Muscle layer of colon (tissue), 2 donors: Measurements from ENCODE around the gene GRB2.
"Not testable (repeated sequence)": the region's sequence is repeated elsewhere in the genome, so short reads cannot be mapped to it uniquely, and the experiment has no call there.

ENCODE experiments used
- H3K27ac ChIP-seq: one replicate; pipeline ENCODE4 v1.7.0; 2013; ENCODE audit warnings: low read depth, mild to moderate bottlenecking, low read length, moderate library complexity
- H3K27me3 ChIP-seq, 2 donors: one replicate each; pipeline ENCODE4 v1.7.0; 2013; ENCODE audit warnings: low read length in 2 of 2, mild to moderate bottlenecking in 2 of 2; ENCODE audit not compliant: insufficient read depth in 2 of 2, control insufficient read depth in 1 of 2
- H3K36me3 ChIP-seq: one replicate; pipeline ENCODE4 v1.7.0; 2013; ENCODE audit warnings: mild to moderate bottlenecking, low read length; ENCODE audit not compliant: insufficient read depth
- H3K4me1 ChIP-seq: one replicate; pipeline ENCODE4 v1.7.0; 2013; ENCODE audit warnings: mild to moderate bottlenecking, low read length; ENCODE audit not compliant: insufficient read depth
- H3K4me3 ChIP-seq, 2 donors: one replicate each; pipeline ENCODE4 v1.7.0; 2013; ENCODE audit warnings: low read length in 2 of 2, low read depth in 1 of 2, mild to moderate bottlenecking in 1 of 2, moderate library complexity in 1 of 2
- H3K9ac ChIP-seq: one replicate; pipeline ENCODE4 v1.7.0; 2013; ENCODE audit warnings: low read length
- H3K9me3 ChIP-seq: one replicate; pipeline ENCODE4 v1.7.0; 2013; ENCODE audit warnings: mild to moderate bottlenecking, low read length
- donor health status: abdominal sarcoma.
- donor health status: Adenocarcinoma of cecum.

Gene GRB2

DNA sequence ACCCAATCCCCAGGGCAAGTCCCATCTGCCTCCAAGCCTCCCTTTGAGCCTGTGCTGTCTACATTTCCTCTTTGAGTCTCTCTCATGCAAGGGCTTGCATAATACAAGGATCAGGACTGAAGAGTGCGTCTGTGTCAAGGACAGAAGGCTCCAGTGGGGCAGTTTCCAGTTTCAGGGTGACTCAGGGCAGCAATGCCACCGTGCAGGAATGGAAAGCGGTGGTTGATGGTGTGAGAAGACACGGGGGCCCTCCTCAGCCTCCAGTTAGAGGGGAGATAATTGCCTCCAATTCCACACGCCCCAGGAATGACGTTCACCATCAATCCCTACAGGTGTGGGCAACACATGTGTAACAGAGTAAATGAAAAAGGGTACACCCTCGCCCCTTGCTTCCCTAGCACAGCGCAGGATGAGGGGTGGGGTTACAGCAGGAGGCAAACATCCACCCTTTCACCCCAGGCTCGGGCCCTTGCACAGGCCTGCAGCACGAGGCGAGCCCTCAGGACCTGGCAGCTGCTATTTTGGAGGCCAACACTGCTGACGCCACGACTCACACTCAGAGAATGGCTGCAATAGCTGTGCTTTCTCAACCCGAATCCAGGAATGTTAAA is 91.4 kb downstream of the GRB2 start:
- no peak overlapping the region for H3K27ac ChIP-seq
- H3K36me3 ChIP-seq = no peaks in the 10 kb centered on the region
- no peak overlapping the region for H3K4me3 ChIP-seq
- no peaks in the 10 kb centered on the region for H3K27me3 ChIP-seq
- no peaks in the 10 kb centered on the region for H3K4me1 ChIP-seq
- no peaks in the 10 kb centered on the region for H3K9me3 ChIP-seq
- no peak overlapping the region for H3K9ac ChIP-seq

DNA sequence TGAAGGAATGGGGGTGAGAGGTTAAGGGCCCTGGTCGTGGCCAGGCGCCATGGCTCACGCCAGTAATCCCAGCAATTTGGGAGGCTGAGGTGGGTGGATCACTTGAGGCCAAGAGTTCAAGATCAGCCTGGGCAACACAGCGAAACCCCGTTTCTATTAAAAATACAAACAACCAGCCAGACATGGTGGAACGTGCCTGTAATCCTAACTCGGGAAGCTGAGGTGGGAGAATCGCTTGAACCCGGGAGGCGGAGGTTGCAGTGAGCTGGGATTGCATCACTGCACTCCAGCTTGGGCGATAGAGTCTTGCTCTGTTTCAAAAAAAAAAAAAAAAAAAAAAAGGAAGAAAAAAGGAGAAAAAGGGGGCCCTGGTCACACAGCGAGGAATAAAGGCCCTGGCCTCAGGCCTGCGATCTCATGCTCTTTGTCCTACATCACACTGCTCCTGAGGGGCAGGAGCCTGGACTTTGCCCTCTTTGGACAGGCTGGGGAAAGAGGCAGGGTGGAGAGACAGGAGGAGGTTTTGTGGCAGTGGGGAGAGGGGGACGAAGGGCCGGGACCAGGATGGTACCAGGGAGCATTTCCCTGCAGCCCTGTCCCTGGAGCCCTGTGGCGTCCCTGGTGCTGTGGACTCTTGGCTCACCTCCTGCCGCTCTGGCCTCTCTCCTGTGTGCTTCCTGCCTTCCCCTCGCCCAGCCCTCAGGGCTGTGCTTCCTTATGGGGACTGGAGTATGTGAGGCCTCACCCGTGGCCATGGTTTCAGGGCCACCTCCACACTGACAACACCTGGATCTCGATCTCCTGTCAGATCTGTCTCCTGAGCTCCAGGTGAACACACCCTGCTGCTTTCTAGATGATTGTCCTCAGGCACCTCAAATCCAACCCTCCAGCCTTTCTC is 96.5 kb downstream of the GRB2 start:
- no peaks in the 10 kb centered on the region for H3K27me3 ChIP-seq
- no peaks in the 10 kb centered on the region for H3K36me3 ChIP-seq
- no peak overlapping the region for H3K4me3 ChIP-seq
- no peaks in the 10 kb centered on the region for H3K4me1 ChIP-seq
- no peak overlapping the region for H3K27ac ChIP-seq
- H3K9me3 ChIP-seq = no peaks in the 10 kb centered on the region
- H3K9ac ChIP-seq = no peak overlapping the region

DNA sequence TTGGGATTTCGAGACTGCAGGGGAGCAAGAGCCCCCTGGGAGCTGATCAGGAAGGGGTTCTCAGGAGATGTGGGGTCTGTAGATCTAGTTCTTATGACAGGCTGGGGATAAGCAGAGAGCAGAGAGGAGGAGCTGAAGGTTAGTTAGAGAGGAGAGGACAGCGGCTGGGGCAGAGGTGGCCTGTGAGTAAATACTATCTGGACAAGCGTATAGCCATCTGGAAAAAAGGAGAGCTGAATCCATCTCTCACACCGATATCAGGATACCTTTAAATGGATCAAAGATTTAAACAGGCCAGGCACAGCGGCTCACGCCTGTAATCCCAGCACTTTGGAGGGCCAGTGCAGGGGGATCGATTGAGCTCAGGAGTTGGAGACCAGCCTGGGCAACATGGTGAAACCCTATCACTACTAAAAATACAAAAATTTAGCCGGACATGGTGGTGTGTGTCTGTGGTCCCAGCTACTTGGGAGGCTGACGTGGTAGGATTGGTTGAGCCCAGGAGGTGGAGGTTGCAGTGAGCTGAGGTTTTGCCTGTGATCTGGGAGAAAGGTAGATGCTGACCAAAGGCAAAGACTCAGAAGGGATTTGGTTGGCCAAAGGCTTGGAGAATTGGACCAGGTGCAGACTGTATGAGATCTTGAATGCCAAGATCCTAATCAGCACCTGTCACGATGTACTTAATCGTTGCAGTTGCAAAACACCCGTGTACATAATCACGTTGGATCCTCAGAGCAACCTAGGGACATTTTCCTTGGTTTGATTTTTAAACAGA is 97.3 kb downstream of the GRB2 start:
- Histone ChIP-seq H3K27me3 (no peaks in the 10 kb centered on the region), H3K4me3 (no peak overlapping the region), H3K9me3 (no peaks in the 10 kb centered on the region), H3K36me3 (no peaks in the 10 kb centered on the region), H3K9ac (no peak overlapping the region), H3K27ac (no peak overlapping the region), H3K4me1 (no peaks in the 10 kb centered on the region)

DNA sequence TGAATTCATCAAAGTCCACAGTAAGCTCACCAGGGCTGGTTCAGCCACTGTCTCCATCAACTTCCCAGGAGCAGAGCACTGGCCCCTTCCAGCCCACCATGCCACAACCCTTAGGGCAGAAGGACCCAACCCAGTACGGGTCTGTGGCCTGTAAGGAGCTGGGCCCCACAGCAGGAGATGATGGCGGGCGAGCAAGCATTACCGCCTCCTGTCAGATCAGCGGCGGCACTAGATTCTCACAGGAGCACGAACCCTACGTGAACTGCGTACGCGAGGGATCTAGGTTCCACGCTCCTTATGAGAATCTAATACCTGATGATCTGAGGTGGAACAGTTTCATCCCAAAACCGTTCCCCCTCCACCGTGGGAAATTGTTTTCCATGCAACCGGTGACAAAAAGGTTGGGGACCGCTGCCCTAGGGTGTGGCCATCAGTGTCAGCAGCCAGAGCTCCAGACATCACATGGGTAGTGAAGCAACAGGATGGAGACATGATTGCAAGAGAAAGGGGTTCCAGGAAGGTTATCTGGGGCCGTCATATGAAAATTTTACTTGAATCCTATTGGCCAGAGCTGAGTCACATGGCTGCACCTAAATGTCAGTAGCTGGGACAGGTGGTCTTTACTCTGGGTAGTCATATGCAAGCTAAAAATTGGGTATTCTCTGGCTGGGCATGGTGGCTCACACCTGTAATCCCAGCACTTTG is 103.8 kb downstream of the GRB2 start:
- no peak overlapping the region for H3K9ac ChIP-seq
- H3K9me3 ChIP-seq = no peaks in the 10 kb centered on the region
- H3K4me1 ChIP-seq = no peaks in the 10 kb centered on the region
- no peak overlapping the region for H3K4me3 ChIP-seq
- H3K27me3 ChIP-seq = no peaks in the 10 kb centered on the region
- no peaks in the 10 kb centered on the region for H3K36me3 ChIP-seq
- no peak overlapping the region for H3K27ac ChIP-seq

DNA sequence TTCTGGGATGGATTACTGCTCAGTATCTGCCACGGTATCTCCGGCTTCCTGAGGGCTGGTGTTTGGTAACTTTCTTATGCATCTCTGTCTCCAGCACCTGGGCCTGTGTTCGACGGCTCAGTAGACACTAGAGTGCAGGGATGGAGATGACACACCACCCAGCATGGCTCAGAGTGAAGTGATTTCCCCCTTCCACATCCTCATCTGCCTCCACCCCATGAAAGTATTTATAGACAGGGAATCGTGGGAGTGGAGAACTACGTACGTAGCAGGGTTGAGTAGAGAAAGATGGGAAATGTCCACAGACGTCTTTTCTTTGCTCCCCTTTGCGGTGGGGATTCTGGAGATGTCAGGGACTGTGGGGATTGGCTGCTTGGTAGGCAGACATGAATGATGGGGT is 104.4 kb downstream of the GRB2 start:
- Histone ChIP-seq H3K27me3 (no peaks in the 10 kb centered on the region), H3K9ac (no peak overlapping the region), H3K4me1 (no peaks in the 10 kb centered on the region), H3K4me3 (no peak overlapping the region), H3K36me3 (no peaks in the 10 kb centered on the region), H3K9me3 (no peaks in the 10 kb centered on the region), H3K27ac (no peak overlapping the region)

DNA sequence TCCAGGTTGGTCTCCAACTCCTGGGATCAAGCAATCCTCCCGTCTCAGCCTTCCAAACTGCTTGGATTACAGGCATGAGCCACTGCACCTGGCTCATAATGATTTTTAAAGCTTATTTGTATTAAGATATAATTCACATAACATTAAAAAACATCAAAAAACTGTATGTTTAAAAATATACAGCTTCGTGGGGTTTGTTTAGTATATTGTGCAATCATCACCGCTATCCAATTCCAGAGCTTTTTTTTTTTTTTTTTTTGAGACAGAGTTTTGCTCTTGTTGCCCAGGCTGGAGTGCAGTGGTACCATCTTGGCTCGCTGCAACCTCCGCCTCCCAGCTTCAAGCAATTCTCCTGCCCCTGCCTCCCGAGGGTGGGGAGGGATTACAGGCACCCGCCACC is 105.2 kb downstream of the GRB2 start:
- Histone ChIP-seq H3K27me3 (no peaks in the 10 kb centered on the region), H3K4me3 (no peak overlapping the region), H3K9ac (no peak overlapping the region), H3K36me3 (no peaks in the 10 kb centered on the region), H3K27ac (no peak overlapping the region), H3K9me3 (no peaks in the 10 kb centered on the region), H3K4me1 (no peaks in the 10 kb centered on the region)

DNA sequence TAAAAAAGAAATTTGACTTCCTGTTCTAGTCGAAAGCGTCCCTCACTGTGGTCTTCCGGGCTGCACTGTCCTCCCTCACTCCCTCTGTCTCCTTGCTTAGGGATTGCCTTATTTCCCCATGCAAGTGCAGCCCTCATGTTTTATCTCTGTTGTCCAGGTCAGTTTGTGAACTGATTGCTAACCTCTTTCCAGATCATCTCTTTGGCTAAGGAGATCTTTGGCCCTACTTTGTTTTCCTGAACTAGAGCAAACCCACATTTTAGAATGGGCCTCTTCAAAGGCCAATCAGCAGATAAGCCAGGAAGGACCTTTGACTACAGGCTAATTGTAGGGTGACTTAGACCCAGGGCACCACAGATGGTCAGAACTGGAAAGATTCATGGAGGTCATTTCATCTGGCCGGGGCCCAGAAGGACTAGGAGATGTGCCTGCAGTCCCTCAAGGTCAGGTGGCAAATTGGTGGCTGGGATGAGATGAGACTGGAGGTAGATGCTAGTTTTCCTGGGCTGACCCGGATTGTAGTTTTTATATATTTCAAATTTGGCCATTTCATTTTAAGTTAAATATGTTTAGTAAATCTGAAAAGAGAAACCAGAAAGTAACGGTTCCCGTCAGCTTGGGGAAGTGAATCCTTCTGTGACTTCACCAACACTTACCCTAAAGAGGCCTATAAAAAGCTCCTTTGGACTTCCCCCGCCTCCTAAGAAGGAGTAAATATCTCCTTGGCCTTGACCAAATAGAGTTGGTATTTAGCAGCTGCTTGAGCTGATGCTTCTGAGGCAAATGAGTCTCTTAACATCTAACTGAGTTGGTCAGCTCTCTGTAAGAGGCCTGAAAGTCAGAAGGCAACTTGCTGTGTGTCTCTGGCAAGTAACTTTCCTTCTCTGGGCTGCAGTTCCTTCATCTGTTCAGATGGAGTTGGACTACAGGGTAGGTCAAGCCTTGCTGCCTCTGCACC is 110.0 kb downstream of the GRB2 start:
- no peaks in the 10 kb centered on the region for H3K4me1 ChIP-seq
- no peak overlapping the region for H3K9ac ChIP-seq
- no peaks in the 10 kb centered on the region for H3K9me3 ChIP-seq
- no peaks in the 10 kb centered on the region for H3K36me3 ChIP-seq
- H3K27ac ChIP-seq = no peak overlapping the region
- no peak overlapping the region for H3K4me3 ChIP-seq
- H3K27me3 ChIP-seq = no peaks in the 10 kb centered on the region

DNA sequence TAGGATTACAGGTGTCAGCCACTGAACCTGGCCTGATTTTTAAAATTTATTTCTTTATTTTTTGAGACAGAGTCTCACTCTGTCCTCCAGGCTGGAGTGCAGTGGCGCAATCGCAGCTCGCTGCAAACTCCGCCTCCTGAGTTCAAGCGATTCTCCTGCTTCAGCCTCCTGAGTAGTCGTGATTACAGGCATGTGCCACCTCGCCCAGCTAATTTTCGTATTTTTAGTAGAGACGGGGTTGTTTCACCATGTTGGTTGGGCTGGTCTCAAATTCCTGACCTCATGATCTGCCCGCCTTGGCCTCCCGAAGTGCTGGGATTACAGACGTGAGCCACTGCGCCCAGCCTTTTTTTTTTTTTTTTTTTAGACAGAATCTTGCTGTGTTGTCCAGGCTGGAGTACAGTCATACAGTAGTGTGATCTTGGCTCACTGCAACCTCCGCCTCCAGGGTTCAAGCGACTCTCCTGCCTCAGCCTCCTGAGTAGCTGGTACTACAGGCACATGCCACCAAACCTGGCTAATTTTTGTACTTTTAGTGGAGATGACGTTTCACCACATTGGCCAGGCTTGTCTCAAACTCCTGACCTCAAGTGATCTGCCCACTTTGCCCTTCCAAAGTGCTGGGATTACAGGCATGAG is 112.5 kb downstream of the GRB2 start:
- H3K27me3 ChIP-seq, H3K36me3 ChIP-seq, H3K9me3 ChIP-seq, H3K4me3 ChIP-seq, H3K4me1 ChIP-seq, H3K27ac ChIP-seq, H3K9ac ChIP-seq: not testable (repeated sequence)

DNA sequence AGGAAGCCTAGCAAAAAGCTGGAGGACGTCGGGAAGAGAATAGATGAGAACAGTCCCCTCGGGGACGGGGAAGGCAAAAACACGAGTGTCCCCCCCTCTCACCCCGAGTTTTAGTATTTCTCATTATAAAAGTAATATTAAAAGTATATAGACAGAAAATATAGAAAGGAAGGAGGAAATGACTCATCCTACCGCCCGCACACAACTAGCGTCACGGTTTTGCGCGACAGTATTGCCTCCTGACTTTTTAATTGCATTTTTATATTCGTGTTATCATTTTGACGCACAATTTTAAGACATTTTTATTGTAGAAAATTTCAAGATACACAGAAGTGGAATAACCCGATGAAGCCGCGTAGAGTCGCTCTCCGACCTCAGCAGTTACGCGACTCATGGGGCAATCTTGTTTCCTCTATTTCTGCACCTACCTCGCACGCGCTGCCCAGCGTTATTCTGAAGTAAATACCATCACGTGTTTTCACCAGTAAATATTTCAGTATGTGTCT is 115.6 kb downstream of the GRB2 start:
- Histone ChIP-seq H3K27ac (peak overlapping the region; percentile 59), H3K27me3 (no peaks in the 10 kb centered on the region), H3K4me3 (peak overlapping the region; percentile 17 to 98), H3K9me3 (no peaks in the 10 kb centered on the region), H3K4me1 (peaks cover 8% of the 10 kb centered on the region), H3K36me3 (peaks cover 15% of the 10 kb centered on the region), H3K9ac (peak overlapping the region; percentile 40)
